ENCODE results near the gene SEMA3A.

Gene SEMA3A

GRCh38 chr7:84042110-84042539 lies 152.5 kb downstream of the SEMA3A start:
- no peak overlapping the region for H3K4me3 ChIP-seq (ENCODE audit: control insufficient read depth, low read depth, low read length)
- peak; percentile 89 for DNase-seq (ENCODE audit: low read depth)
- no peak for TF ChIP-seq CTCF (conservative IDR thresholded peaks at IDR 0.05; ENCODE audit: control insufficient read depth, insufficient read depth, low read depth, low read length)

GRCh38 chr7:84041649-84042048 lies 152.9 kb downstream of the SEMA3A start:
- no peak for DNase-seq (ENCODE audit: low read depth)
- H3K4me3 ChIP-seq (ENCODE audit: control insufficient read depth, low read depth, low read length): no peak overlapping the region
- no peak for TF ChIP-seq CTCF (conservative IDR thresholded peaks at IDR 0.05; ENCODE audit: control insufficient read depth, insufficient read depth, low read depth, low read length)

GRCh38 chr7:84040355-84040754 lies 154.2 kb downstream of the SEMA3A start:
- no peak for DNase-seq (ENCODE audit: low read depth)
- no peak for TF ChIP-seq CTCF (conservative IDR thresholded peaks at IDR 0.05; ENCODE audit: control insufficient read depth, insufficient read depth, low read depth, low read length)
- no peak overlapping the region for H3K4me3 ChIP-seq (ENCODE audit: control insufficient read depth, low read depth, low read length)

- DNase-seq (ENCODE audit: low read depth): no peak
- H3K4me3 ChIP-seq (ENCODE audit: control insufficient read depth, low read depth, low read length): no peak overlapping the region
- TF ChIP-seq CTCF (conservative IDR thresholded peaks at IDR 0.05; ENCODE audit: control insufficient read depth, insufficient read depth, low read depth, low read length): no peak
These were observed 155.2 kb downstream of the SEMA3A start for GRCh38 chr7:84039432-84039831.

- DNase-seq (ENCODE audit: low read depth): no peak
- no peak overlapping the region for H3K4me3 ChIP-seq (ENCODE audit: control insufficient read depth, low read depth, low read length)
- no peak for TF ChIP-seq CTCF (conservative IDR thresholded peaks at IDR 0.05; ENCODE audit: control insufficient read depth, insufficient read depth, low read depth, low read length)
These were observed 166.9 kb downstream of the SEMA3A start for GRCh38 chr7:84027678-84028077.

- no peak overlapping the region for H3K4me3 ChIP-seq (ENCODE audit: control insufficient read depth, low read depth, low read length)
- DNase-seq (ENCODE audit: low read depth): peak; percentile 94
- TF ChIP-seq CTCF (conservative IDR thresholded peaks at IDR 0.05; ENCODE audit: control insufficient read depth, insufficient read depth, low read depth, low read length): no peak
These were observed 169.2 kb downstream of the SEMA3A start for GRCh38 chr7:84025332-84025927.

Data from fibroblast of mammary gland (primary cell).